SJCRH30 (cell line): Measurements from ENCODE around the gene CNTNAP2. TPM values are rescaled to one million over a fixed set of nuclear protein-coding genes. Genes with fewer than 3 reads are reported as not detected.
A peak's percentile ranks its signal among the peaks of the same experiment; 100 is the strongest.

Experiments
- DNase-seq, 2 experiments: peaks; one replicate each; pipeline ENCODE4 v3.0.0-alpha.2; 2015 to 2020
- H3K27ac ChIP-seq: fragments of 250-450 bp; sonication (Bioruptor Pico); 2 replicates; pipeline ENCODE4 v1.5.1; 2020; ENCODE audit warnings: mild to moderate bottlenecking, moderate library complexity
- H3K27me3 ChIP-seq: fragments of 250-450 bp; sonication (Bioruptor Pico); 2 replicates; pipeline ENCODE4 v1.5.1; 2020; ENCODE audit warnings: mild to moderate bottlenecking, moderate library complexity
- H3K36me3 ChIP-seq: fragments of 250-450 bp; sonication (Bioruptor Pico); 2 replicates; pipeline ENCODE4 v1.5.1; 2020; ENCODE audit warnings: mild to moderate bottlenecking, moderate library complexity
- H3K4me1 ChIP-seq: fragments of 250-450 bp; sonication (Bioruptor Pico); 2 replicates; pipeline ENCODE4 v1.5.1; 2020; ENCODE audit warnings: mild to moderate bottlenecking, moderate library complexity
- H3K4me3 ChIP-seq: fragments of 250-450 bp; sonication (Bioruptor Pico); 2 replicates; pipeline ENCODE4 v1.5.1; 2020; ENCODE audit warnings: mild to moderate bottlenecking, moderate library complexity
- H3K9me3 ChIP-seq: fragments of 250-450 bp; sonication (Bioruptor Pico); replicated peaks from 2 replicates; pipeline ENCODE4 v1.5.1; 2020; ENCODE audit warnings: mild to moderate bottlenecking, moderate library complexity
- total RNA-seq: library from RNA; depleted of rRNA; stranded (reverse); fragments of >200 nt; shearing (Covaris generic); gene quantifications from 2 replicates; pipeline ENCODE4 v1.2.3, GENCODE V29; 2014

CNTNAP2 gene
- total RNA-seq, 1 experiment from 2014 or later, result not detected

DNA sequence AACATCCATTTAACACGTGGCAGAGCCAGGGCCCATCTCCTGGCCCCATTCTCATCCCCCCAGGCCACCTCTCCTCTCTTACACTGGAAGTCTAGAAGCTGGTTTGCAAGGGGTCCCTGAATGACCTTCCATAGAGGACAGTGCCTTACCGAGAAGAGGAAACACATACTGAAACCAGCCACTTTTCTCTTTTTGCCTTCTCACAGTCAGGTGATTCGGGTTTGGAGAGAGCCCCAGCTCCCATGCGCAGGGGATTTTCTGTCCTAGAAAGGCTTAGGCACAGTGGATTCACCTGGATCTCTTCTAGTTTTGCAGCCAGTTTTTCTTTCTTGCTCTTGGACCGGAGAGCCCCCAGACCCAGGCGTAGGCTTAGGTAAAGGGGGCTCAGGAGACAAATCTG is 2139.8 kb downstream of the CNTNAP2 start:
- H3K36me3 ChIP-seq, result no peaks in the 10 kb centered on the region
- no peaks in the 10 kb centered on the region for H3K9me3 ChIP-seq
- no peak overlapping the region for H3K4me3 ChIP-seq

DNA sequence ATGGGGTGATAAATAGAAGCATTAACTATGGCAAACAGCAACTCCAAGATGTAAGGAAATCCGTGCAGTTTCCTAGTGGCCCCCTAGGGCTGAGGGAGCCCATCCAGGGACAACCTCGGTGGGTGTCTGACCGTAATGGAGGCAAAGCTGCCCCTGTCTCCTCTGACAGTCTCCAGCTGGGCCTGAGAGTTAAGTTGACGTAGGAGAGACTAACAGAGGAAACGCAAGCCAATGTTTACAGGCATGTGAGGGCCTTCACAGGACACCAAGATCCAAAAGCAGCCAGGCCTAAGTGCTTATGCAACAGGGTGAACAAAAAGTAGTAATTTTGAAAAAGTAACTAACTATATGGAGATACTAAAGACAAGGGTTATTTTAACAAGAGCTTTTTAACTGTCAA is 2144.0 kb downstream of the CNTNAP2 start:
- DNase-seq, result no peak
- no peak overlapping the region for H3K4me3 ChIP-seq
- no peak overlapping the region for H3K27ac ChIP-seq
- H3K9me3 ChIP-seq, result no peaks in the 10 kb centered on the region
- no peaks in the 10 kb centered on the region for H3K36me3 ChIP-seq
- peaks cover 12% of the 10 kb centered on the region for H3K27me3 ChIP-seq
- no peaks in the 10 kb centered on the region for H3K4me1 ChIP-seq

More for the DNA sequence above, 2139.8 kb downstream of the CNTNAP2 start:
- no peak for DNase-seq
- H3K27me3 ChIP-seq, result peaks cover 3% of the 10 kb centered on the region; the same call in 1 of the 2 replicates
- no peak overlapping the region for H3K27ac ChIP-seq
- no peaks in the 10 kb centered on the region for H3K4me1 ChIP-seq

DNA sequence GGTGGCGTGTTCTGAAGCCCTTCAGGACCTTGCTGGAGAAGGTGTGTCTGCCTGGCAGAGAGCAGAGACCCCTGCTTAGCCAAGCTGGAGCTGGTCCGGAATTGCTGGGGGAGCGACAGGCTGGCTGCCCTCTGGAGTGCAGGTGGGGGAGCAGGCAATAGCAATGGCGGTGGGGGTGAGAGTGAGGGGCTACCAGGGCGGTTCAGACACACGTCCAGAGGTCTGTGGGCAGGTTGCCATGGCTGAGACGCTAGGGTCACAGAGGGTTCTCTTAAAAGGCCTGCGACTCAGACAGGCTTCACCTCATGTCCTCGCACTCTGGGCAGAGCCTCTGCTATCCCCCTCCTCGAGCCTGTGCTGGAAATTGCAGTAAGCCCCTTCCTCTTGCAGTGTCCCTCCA is 2144.9 kb downstream of the CNTNAP2 start:
- DNase-seq, result no peak
- no peaks in the 10 kb centered on the region for H3K36me3 ChIP-seq
- H3K27me3 ChIP-seq, result peaks cover 17% of the 10 kb centered on the region
- no peaks in the 10 kb centered on the region for H3K9me3 ChIP-seq
- H3K27ac ChIP-seq, result no peak overlapping the region
- H3K4me1 ChIP-seq, result no peaks in the 10 kb centered on the region
- no peak overlapping the region for H3K4me3 ChIP-seq

DNA sequence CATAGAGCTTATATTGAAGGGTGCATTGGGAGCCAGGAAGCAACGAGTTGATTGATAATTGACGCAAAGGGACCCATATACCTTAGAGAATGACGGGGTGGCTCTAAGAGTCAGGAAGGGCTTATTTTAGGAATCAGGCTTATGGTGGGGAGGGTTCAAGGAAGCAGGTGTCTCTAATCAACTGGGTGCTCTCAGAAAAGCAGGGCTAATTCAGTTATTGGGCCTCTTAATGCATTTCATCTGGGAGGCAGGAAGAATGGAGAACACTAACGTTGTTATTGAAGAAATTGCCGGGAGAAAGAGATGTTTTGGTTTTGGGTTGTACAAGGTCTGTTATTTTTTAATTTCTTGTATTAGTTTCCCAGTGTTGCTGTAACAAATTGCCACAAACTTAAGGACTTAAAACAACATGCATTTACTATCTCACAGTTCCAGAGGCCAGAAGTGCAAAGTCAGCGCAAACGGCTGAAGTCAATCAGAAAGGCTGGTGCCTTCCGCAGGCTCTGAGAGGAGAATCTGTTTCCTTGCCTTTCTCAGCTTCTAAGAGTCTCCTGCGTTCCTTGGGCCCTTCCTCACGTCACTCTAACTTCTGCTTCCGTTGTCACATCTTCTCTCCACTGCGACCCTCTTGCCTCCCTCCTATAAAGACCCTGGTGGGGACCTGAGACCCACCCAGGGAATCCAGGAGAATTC is 2145.5 kb downstream of the CNTNAP2 start:
- Histone ChIP-seq H3K4me1 (no peaks in the 10 kb centered on the region), H3K27ac (no peak overlapping the region), H3K9me3 (no peaks in the 10 kb centered on the region), H3K27me3 (peaks cover 19% of the 10 kb centered on the region), H3K4me3 (no peak overlapping the region), H3K36me3 (no peaks in the 10 kb centered on the region)
- DNase-seq, result no peak

DNA sequence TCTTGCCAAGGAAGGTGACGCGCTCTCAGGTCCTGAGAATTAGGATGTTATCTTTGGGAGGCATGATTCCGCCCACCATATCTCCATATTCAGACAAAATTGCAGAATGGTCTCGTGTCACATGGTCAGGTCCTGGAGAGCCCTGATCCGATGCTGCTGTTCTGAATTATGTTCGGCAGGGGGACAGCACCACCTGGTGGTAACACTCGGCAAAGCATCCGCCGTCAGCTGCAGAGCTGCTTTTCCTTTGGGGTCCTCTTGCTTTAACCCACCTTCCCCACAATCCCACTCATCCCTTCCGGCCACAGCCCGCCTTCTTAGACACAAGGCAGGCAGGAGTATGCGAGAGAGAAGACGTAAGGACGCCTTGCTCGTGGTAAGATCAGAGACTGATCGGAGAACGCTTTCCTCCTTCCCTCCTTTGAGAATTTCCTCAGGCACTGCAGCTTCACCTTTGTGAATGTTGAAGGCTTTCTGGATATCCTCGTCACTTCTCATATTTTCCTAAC is 2146.2 kb downstream of the CNTNAP2 start:
- H3K4me1 ChIP-seq, result no peaks in the 10 kb centered on the region
- peak; percentile 46 to 71 for DNase-seq
- H3K27ac ChIP-seq, result no peak overlapping the region
- no peaks in the 10 kb centered on the region for H3K9me3 ChIP-seq
- no peak overlapping the region for H3K4me3 ChIP-seq
- no peaks in the 10 kb centered on the region for H3K36me3 ChIP-seq
- peaks cover 19% of the 10 kb centered on the region for H3K27me3 ChIP-seq

DNA sequence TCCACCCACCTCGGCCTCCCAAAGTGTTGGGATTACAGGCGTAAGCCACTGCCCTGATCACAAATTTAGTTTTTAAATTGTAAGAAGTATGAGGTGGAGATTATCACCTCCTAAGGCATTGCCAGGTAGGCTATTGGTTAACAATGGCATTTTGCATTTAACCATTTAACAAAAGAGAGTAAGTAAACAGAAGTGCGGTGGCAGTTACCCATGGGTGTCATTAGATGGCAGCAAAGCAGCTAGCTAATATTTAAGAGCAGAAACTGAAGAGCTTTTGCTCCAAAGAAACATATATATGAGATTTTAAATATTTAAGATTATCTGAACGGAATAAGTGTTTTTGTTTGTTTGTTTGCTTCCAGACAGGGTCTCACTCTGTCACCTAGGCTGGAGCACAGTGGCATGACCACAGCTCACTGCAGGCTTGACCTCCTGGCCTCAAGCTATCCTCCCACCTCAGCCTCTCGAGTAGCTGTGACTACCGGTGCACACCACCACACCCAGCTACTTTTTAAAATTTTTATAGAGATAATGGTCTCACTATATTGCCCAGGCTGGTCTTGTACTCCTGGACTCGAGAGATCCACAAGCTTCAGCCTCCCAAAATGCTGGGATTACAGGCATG is 2148.4 kb downstream of the CNTNAP2 start:
- H3K27me3 ChIP-seq, result peaks cover 19% of the 10 kb centered on the region
- 0 out of 2 replicates have a peak, but pooled peaks cover 2% of the 10 kb centered on the region for H3K9me3 ChIP-seq
- no peaks in the 10 kb centered on the region for H3K36me3 ChIP-seq
- no peaks in the 10 kb centered on the region for H3K4me1 ChIP-seq
- H3K27ac ChIP-seq, result no peak overlapping the region
- peak; percentile 7 to 43 for DNase-seq
- no peak overlapping the region for H3K4me3 ChIP-seq

DNA sequence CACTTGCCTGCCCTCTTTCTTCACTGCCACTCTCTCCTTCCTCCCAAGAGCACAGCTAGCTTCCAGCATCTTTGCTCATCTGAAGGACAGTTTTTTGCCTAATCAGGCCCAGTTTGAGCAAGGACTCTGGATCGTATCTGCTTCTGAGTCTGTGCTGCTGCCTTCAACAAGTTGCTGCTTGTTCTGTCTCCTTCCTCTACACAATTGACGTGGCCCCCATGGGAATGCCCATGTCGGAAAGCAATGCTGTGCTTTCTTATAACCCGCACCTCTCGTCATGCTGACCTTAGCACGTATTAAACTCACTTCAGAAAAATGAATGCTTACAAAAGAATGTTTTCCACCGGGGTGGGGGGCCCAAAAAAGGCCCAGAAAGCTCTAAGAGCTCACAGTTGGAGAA is 2149.3 kb downstream of the CNTNAP2 start:
- H3K27ac ChIP-seq, result no peak overlapping the region
- no peaks in the 10 kb centered on the region for H3K4me1 ChIP-seq

DNA sequence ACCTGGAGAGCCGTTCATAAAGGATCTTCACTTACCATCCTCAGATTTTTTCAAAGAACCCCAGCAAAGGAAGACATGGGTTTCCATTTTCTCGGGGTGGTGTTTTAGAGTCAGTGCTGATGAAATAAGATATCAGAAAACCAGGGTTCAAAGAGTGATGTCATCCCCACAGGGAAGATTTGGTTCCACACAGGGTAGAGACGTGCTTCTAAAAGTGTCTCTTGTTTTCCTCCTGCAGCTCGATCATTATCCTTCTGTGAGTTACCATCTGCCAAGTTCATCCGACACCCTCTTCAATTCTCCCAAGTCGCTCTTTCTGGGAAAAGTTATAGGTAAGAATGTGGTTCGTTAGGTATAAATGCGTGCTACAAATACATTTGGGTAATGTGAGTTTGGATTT is 2150.2 kb downstream of the CNTNAP2 start:
- Histone ChIP-seq H3K9me3 (0 out of 2 replicates have a peak, but pooled peaks cover 2% of the 10 kb centered on the region), H3K27me3 (peaks cover 15% of the 10 kb centered on the region), H3K36me3 (no peaks in the 10 kb centered on the region), H3K4me3 (no peak overlapping the region), H3K27ac (no peak overlapping the region), H3K4me1 (no peaks in the 10 kb centered on the region)
- DNase-seq, result no peak

More for the DNA sequence above, 2149.3 kb downstream of the CNTNAP2 start:
- Histone ChIP-seq H3K4me3 (no peak overlapping the region), H3K36me3 (no peaks in the 10 kb centered on the region), H3K9me3 (0 out of 2 replicates have a peak, but pooled peaks cover 2% of the 10 kb centered on the region), H3K27me3 (peaks cover 19% of the 10 kb centered on the region)
- DNase-seq, result no peak

DNA sequence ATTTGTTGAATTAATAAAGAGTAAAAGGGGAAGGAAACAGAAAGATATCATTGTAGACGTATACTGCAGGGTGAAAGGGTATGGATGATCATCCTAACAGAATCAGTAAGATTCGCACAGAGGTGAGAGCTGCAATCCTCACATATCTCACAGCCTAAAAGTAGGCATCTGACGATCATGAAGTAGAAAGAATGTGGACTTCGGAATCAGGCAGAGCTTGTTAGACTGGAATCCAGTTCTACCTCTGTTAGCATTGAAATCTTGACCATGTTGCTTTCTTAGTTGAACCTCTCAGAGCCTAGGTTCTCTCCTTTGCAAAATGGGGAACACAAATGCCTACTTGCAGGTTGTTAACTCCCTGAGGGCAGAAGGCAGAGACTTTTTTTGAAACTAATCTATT is 2154.0 kb downstream of the CNTNAP2 start:
- H3K9me3 ChIP-seq, result 0 out of 2 replicates have a peak, but pooled peaks cover 2% of the 10 kb centered on the region
- H3K36me3 ChIP-seq, result no peaks in the 10 kb centered on the region
- H3K4me1 ChIP-seq, result no peaks in the 10 kb centered on the region
- no peak overlapping the region for H3K27ac ChIP-seq
- no peak for DNase-seq
- H3K4me3 ChIP-seq, result no peak overlapping the region
- peaks cover 6% of the 10 kb centered on the region; the same call in 1 of the 2 replicates for H3K27me3 ChIP-seq

DNA sequence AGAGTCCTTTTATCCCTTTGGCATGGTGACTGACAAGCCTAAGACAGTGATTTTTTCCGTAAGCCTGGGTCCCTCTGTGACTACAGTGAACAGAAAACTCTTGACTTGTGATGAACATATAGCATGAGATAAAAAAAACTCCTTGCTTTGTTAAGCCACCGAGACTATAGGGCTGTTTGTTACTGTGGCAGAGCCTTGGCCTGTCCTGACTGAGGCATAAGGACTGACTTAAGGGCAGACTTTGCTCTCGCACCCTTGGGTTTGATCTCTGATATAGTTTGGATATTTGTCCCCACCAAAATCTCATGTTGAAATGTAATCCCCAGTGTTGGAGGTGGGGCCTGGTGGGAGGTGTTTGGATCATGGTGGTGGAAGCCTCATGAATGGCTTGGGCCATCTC is 2157.5 kb downstream of the CNTNAP2 start:
- Histone ChIP-seq H3K4me3 (no peak overlapping the region), H3K27ac (no peak overlapping the region), H3K9me3 (0 out of 2 replicates have a peak, but pooled peaks cover 2% of the 10 kb centered on the region), H3K4me1 (no peaks in the 10 kb centered on the region), H3K36me3 (no peaks in the 10 kb centered on the region), H3K27me3 (peaks cover 9% of the 10 kb centered on the region; the same call in 1 of the 2 replicates)
- no peak for DNase-seq

DNA sequence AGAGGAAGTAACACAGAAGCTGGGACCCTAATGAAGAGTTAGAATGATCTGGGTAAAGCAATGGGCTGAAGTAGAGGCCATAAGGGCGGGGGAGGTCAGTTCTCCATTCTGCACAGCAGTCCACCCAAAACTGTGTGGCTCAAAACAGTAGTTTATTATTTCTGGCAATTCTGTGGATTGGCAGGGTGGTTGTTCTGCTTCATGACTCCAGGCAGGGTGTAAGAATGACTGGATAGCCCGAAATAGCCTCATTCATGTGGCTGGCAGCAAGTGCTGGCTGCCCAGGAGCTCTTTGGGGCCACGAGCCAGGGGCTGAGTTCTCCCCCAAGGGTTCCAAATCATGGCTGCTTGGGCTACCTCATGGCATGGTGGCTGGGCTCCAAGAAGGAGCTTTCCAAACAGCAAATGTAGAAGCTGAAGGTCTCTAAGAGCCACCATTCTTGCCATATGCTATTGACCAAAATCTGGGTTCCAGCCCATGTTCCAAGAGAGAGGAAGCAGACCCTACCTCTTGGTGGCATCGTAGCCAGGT is 2158.8 kb downstream of the CNTNAP2 start:
- no peak for DNase-seq
- peaks cover 9% of the 10 kb centered on the region; the same call in 1 of the 2 replicates for H3K27me3 ChIP-seq
- H3K27ac ChIP-seq, result no peak overlapping the region
- H3K9me3 ChIP-seq, result no peaks in the 10 kb centered on the region
- no peaks in the 10 kb centered on the region for H3K36me3 ChIP-seq
- no peak overlapping the region for H3K4me3 ChIP-seq
- no peaks in the 10 kb centered on the region for H3K4me1 ChIP-seq

DNA sequence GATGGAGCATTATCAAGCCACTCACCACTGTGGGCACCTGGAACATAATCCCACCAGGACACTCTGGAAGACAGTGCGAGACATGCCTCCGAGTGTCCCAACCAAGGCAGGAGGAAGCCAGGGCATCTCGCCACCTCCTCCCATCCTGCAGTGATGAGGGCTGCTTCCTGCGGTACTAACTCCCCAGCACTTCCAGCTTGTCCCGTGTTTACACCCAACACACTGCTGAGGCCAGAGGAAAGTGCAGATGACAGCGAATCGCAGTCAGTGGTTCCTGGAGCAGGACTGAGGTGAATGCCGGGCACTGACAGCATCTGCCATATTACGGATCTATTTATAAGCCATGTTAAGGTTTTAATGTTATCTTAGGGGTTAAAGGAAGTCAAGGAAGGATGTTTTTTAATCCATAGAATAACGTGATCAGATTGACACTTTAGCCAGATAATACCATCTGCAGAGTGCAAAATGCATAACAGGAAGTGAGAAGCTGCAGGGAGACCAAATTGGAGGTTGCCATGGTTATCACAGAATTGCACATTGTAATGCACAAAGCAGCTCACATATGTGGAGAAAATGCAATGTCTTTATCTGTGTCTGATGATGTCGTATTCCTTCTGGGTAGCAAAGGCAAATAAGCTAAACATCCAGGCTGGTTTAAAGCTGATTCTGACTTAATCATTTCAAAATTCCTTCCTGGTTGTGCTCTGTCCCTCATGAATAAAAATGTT is 2159.9 kb downstream of the CNTNAP2 start:
- Histone ChIP-seq H3K9me3 (no peaks in the 10 kb centered on the region), H3K4me1 (no peaks in the 10 kb centered on the region), H3K27me3 (peaks cover 9% of the 10 kb centered on the region; the same call in 1 of the 2 replicates), H3K36me3 (no peaks in the 10 kb centered on the region), H3K4me3 (no peak overlapping the region), H3K27ac (no peak overlapping the region)
- DNase-seq, result no peak

DNA sequence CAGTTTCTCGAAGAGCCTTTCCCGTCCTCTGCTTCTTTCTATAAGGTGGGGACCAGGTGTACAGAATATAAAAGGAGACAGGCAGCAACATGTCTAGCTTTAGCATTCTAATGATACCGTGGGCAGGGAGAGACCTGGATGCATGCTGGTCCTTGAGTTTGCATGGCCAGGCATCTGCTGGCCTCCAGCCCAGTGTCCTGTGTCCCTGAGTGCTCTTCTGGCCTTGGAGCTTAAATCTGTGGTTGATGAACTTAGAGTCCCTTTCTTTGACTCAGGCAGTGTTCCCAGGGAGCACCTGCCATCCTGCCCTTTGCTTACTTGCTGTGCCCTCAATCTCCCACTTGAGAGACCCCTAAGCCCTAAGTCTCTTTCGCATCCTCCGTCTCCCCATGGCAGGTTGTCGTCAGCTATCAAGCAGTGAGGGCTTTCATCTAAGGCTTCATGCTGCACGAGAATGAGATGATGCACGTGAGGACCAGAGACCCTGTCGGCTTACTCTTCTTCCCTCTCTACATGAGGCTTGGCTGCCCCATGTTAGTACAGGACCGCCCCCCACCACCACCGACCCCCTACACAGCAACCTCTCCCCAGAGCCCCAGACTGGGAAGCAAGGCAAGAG is 2160.6 kb downstream of the CNTNAP2 start:
- no peaks in the 10 kb centered on the region for H3K9me3 ChIP-seq
- peaks cover 9% of the 10 kb centered on the region; the same call in 1 of the 2 replicates for H3K27me3 ChIP-seq
- no peaks in the 10 kb centered on the region for H3K36me3 ChIP-seq
- H3K4me1 ChIP-seq, result no peaks in the 10 kb centered on the region
- H3K27ac ChIP-seq, result no peak overlapping the region
- no peak overlapping the region for H3K4me3 ChIP-seq
- no peak for DNase-seq

DNA sequence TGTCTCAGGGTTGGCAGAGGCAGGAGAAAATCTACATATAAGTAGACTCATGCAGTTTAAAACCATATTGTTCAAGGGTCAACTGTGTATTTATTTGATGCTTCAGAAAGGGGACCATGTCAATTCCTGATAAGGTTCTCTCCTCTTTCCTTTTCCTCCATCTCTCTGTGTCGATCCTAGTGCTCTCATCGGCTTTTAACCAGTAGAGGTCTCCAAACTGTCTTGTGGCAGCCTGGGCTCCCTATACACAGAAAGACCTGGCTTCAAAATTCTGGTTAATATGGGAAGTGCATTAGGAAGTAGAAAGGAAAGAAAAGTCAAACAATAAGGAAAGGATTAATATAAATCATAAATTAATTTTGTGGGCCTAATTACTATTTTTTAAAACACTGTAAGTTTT is 2169.5 kb downstream of the CNTNAP2 start:
- H3K4me3 ChIP-seq, result no peak overlapping the region
- no peak overlapping the region for H3K27ac ChIP-seq
- H3K9me3 ChIP-seq, result no peaks in the 10 kb centered on the region
- H3K27me3 ChIP-seq, result no peaks in the 10 kb centered on the region
- DNase-seq, result peak in 1 of 2 experiments; percentile 38
- H3K4me1 ChIP-seq, result no peaks in the 10 kb centered on the region
- no peaks in the 10 kb centered on the region for H3K36me3 ChIP-seq
